HG03378 (cell line): ENCODE results near the gene MISP.
A peak's percentile ranks its signal among the peaks of the same experiment; 100 is the strongest.

Experiments used
- ATAC-seq: cut with Tn5 transposase; IDR thresholded peaks from one replicate; pipeline ENCODE4 v1.9.1; 2021; ENCODE audit warnings: mild to moderate bottlenecking, moderate library complexity; ENCODE audit not compliant: unreplicated experiment

MISP gene

DNA sequence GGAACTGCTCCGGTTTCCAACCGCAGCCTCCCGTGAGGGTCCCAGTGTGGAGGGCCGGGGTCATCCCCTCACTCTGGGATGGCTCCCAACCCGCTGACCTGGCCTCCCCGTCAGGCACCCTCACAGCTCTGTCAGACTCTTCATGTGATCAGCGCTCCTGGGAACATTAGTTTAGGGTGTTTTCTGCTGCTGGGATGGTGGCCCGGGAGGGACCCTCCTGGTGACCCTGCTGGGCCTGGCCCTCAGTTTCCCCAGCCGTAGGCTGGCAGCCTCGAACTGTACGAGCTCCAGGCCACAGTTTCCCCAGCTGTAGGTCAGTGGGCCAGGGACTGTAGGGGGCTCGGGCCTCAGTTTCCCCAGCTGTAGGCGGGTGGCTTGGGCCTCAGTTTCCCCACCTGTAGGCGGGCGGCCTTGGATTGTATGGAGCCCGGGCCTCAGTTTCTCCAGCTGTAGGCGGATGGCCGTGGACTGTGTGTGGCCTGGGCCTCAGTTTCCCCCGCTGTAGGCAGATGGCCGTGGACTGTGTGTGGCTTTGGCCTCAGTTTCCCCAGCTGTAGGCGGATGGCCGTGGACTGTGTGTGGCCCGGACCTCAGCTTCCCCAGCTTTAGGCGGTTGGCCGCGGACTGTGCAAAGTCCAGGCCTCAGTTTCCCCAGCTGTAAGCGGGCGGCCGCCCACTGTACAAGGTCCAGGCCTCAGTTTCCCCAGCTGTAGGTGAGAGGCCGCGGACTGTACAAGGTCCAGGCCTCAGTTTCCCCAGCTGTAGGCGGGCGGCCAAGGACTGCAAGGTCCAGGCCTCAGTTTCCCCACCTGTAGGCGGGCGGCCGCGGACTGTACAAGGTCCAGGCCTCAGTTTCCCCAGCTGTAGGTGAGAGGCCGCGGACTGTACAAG is 45.0 kb downstream of the MISP start:
- no peak for ATAC-seq

DNA sequence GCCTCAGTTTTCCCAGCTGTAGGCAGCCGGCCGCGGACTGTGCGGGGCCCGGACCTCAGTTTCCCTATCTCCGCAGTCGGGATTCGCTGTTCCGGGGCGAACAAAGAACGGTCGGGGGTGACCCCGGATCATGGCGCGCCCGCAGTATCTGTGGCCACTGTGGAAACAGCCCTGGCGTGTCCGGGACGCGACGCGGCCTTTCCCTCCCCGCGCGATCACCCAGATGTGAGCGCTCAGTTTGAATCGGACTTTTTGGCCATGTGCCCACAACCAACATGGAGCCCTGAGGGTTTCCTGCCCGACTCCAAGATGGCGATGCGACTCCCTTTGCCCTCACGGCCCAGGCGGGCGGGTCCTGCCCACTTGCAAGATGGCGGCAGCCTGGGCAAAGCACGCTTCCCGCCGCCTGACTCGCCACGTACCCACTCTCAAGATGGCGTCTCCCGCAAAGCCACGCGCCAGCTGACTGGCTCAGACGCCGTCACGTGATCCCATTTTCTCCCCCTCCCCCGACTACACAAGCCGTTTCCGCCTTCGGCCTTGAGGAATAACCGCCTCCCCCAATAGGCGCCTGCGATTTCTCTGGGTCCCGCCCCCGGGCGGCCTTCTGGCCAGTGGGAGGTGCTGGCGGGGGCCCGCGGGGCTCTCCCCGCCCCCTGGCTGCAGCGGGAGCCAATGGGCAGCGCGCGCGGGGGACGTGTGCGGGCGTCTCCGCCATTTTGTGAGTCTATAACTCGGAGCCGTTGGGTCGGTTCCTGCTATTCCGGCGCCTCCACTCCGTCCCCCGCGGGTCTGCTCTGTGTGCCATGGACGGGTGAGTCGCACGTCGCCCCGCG is 46.0 kb downstream of the MISP start, which contains the start of gene PTBP1:
TSS of gene PTBP1 (plus strand) at position 761 of the 836 bp plus-strand sequence. CDS start at position 807, 46 bp downstream.
- peak; percentile 72 for ATAC-seq

DNA sequence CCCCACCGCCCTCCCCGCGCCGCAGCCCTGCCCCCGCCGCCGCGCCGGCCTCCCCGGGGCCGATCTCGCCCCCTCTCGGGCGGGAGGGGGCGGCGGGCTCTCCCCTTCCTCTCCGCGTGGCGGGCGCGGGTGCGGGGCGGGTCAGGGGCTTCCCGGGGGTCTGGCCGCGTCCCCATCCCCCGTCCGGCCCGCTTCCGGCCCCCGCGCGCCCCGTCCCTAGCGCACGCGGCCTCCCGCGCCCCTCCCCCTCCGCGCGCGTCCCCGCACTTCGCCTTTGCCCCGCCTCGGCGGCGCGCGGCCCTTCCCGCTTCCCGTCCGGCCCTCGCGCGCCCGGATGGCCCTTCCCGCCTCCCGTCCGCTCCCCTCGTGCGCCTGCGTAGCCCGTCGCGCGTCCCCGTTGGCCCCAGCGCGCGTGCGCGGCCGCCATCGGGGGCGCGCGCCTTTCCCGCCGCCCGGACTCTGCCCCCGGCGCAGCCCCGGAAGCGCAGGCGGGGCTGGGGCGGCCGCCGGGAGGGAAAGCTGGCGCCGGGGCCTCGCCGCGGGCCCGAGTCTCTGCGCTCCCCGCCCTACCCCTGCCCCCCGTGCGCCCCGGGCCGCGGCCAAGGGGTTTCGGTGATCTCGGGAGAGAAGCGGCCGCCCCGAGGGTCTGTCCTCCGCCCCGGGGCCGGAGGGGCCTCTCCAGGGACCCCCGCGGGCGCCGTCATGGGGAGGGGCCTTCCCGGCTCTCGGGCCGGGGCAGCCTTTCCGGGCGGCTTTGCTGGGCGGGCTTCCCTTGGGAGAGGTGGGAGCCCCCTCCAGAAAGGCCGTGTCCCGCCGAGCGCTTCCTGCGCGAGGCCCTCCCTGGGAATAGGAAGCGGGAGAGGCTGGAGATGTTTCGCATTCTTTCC is 46.9 kb downstream of the MISP start:
- no peak for ATAC-seq

DNA sequence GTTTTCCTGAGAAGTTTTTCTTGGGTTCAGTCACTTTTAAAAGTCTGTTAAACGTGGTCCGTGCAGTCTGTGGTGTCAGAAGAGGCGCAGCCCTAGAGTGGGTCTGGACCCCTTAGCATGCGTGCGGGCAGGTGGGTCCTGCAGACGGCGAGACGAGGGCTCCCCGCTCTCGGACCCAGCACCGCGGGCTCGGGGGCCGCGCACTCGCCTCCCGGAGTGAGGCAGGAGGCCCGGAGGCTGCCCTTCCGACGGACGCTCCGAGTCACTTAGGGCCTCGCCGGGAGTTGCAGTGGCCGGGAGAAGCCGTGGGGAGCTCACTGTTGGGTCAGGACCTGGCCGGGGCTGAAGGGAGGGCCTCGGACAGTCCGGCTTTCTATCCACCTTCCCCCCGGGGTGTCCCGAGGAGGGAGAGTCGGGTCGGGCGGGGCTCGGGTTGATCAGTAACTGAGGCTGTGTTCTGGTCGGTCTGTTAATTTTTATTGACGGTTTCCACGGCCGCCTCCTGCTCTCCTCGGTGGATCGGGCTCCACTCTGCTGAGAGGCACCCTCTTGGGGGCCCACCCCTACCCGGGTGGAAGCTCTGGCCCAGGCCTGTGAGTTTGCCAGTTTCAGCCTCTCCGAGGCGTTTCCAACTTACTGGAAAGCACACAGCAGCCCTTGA is 47.6 kb downstream of the MISP start:
- ATAC-seq = no peak

DNA sequence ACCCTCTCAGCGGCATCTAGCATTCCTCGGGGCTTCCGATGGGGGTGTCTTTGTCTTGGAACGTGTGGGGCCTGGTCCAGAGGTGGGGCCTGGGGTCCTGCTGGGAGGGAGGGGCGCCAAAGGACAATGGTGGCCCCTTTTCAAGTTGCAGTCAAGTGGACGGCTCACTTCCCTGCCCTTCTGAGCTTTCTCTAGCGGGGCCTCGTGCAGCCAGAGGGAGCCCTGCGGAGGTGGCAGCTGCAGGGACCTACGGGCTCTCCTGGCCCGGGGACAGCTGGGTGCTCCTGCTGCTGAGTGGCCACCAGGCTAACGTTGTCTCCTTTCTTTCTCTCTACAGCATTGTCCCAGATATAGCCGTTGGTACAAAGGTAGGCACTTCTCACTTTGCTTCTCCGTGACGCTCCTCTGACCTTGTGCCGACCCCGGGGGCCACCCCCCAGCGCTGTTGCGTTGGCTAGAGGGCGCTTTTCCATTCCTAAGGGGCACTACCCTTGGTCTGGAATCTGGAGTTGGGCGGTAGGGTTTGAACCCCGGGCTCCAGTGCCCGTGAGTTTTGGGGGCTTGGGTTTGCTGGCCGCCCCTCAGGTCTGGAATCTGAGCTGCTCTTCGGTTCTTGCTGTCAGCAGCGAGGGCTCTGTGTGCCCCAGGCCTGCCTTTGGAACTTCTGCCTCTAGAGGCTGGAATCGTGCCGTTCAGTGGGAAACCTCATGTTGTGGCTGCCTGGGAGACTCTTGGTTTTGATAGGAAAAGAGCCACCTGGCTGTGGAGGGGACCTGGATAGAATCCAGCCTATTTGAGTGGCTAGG is 48.4 kb downstream of the MISP start:
- no peak for ATAC-seq

DNA sequence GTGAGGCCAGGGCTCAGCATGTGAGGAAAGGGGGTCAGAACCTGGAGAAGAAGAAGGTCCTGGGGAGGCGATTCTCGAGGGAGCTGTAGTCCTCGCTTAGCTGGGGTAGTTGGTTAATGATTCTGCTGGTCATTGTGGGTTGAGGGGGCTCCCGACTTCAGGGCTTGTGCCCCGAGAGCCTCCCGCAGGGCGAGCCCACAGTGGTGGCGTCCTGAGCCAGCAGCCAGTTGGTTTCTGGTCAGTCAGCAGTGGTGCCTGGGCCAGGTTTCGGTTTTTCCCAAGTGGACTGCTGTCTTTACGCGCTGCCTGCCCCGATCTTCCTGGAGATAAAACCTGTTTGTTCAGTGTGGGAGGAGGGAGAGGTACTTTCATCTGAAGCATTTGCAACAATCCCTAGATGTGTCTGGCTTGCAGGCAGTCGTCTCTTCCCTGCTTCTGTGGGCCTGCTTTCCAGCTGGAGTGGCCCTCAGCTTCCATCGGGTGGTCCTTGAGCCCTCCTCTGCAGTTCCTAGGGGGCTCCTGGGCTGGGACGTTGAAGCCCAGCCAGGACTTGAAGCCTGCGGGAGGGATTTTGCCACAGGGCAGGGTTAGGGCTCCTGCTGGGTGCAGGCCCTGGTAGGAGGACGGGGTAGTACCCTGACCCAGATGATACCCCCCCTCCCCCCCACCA is 49.6 kb downstream of the MISP start:
- no peak for ATAC-seq

DNA sequence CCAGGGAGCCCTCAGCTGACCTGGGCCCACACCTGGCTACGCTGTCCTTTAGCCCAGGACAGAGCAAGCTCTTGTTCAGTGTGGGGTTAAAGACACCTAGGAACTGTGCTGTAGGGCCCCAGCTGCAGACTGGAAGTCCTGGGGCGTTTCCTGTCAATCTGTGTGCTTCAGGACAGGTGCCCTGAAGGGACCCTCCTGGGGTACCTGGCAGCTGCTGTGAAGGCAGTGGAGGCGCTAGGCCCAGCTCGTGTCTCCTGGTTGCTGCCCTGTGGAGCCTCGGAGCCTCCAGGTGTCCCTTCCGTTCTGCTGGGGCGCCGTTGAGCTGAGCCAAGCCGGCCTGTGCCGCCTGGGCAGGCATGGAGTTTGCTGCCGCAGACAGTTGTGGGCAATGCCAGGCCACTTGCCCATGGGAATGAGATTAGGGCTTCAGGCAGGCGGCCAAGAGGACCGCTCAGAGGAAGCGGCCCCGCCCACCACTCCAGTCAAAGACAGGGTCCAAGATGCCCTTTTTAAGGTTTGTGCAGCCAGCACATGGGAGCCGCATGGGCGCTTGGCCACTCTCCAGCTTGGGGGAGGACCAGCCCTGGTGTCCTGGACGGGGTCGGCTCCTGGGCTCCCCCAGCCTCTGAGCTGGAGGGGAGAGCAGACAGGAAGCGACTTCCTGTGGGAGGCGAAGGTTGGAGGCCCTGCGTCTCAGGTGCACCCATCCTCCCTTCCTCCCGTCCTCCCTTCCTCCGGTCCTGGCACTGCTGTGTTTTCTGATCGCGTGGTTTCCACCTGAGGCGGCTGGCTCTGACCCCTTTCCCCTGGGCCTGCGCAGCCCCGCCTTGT is 50.3 kb downstream of the MISP start:
- ATAC-seq = no peak

DNA sequence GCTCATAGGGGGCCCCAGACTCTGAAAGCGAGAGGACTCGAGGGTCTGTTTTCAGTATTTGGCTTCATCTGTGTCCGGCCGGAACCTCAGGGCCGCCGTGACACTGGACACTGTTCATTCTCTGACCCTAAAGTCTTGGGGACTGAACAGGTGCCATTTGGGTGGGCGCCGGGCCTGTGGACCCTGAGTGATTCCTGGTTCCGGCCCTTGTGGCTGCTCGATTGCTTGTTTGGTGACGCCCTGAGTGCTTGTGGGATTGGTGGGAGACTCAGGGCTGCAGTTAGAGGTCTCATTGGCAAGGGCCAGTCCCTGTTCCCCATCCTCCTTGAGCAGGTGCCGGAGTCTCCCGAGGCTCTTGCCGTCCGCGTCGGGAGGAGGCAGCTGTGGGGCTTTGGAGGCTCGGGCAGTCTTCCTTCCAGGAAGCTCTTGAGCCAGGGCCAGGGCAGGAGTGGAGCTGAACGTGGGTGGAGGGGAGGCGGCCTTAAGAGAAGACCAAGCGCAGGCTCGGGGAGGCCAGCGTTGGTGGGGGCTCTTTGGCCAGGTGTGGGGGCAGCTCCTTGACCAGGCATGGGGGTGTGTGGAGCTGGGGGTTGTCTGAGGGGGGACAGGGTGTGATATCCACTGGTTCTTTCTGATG is 51.1 kb downstream of the MISP start:
- no peak for ATAC-seq

DNA sequence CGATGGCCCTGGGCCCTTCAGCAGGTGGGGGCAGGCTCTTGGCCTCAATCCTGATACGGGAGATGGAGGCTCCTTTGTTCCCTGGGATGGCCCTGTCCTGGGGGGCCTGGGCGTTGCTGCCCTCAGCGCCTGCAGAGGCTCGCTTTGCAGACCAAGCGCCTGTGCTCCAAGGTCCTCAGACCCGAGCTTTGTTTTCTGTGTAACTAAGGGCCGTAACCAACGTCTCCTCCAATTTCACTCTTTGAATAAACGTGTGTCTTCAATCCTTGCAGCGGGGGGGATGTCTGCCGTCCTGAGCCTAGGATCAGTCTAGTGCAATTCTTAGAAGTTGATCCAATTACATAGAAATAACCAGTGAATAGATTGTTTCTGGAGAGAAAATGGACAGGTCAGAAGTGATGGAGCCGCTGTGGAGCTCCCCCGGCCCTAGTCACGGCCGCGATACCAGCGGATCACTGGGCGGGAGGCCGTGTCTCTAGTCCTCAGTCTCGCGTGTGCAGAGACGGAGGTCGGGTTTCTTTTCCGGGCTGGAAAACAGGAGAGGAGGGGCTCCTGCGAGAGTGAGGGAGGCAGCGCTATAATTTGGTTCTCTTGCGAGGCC is 51.7 kb downstream of the MISP start:
- ATAC-seq = no peak

DNA sequence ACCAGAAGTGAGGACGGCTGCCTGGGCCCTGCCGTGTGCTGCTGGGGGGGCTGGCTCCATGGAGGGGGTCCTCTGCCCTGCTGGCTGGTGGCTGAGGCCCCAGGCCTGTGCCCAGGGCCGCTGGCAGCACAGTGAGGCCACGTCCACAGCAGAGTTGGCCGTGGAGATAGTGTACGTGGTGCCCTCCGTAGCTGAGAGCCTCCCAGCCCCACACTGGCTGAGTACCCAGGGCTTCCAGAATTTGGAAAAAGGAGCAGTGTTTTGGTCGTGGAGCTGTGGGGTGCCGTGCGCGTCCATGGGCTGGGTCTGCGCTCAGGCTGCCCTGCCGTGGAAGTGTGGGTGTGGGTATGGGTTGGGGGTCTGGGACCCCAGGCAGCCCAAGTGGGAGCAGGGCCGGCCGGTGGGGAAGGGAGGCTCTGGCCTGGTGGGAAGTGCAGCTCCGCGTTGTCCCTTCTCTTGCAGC is 52.2 kb downstream of the MISP start:
- ATAC-seq = no peak

DNA sequence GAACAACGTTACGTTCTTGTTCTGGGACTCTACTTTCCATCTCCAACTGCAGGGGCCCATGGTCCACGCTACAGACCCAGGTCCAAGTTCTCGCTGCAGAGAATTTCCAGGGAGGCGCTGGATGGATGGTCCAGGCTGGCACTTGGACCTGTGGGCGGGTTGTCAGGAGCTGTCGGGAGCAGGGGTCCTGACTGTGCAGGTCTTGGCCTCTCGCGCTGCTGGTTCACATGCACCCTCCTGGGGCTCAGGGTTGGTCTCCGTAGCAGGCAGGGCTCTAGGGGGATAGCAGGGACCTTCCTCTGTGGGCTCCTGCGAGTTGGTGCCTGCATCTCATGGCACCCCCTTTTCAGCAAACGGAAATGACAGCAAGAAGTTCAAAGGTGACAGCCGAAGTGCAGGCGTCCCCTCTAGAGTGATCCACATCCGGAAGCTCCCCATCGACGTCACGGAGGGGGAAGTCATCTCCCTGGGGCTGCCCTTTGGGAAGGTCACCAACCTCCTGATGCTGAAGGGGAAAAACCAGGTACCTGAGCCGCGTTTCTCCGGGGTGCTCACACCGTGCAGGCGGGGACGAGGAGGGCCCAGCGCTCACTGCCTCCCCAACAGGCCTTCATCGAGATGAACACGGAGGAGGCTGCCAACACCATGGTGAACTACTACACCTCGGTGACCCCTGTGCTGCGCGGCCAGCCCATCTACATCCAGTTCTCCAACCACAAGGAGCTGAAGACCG is 52.9 kb downstream of the MISP start:
- no peak for ATAC-seq

DNA sequence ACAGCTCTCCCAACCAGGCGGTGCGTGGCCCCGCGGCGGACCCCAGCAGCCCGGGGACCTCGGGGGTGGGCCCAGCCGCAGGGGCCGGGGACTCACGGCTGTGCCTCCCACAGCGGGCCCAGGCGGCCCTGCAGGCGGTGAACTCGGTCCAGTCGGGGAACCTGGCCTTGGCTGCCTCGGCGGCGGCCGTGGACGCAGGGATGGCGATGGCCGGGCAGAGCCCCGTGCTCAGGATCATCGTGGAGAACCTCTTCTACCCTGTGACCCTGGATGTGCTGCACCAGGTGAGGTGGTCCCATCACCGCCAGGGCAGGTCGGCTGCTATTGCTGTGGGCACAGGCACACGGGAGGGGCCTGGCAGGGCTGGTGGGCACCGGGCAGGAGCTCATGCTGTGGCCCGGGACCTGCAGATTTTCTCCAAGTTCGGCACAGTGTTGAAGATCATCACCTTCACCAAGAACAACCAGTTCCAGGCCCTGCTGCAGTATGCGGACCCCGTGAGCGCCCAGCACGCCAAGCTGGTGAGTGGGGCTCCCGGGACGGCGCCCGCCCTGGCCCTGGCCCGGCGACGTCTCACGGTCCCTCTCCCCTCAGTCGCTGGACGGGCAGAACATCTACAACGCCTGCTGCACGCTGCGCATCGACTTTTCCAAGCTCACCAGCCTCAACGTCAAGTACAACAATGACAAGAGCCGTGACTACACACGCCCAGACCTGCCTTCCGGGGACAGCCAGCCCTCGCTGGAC is 53.7 kb downstream of the MISP start:
- no peak for ATAC-seq

DNA sequence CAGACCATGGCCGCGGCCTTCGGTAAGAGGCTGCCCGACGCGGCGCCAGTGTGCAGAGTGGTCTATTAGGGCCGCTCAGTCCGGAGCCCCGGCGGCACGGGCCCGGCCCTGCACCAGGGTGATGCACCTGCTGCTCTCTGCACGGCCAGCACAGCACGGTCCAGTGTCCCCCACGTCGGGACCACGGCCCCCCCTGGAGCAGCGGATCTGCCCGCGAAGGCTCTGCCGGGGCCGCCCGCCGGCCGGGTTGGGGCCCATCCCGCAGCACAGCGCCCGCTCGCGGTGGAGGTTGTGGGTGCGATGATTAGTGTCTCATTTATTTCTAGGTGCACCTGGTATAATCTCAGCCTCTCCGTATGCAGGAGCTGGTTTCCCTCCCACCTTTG is 54.2 kb downstream of the MISP start:
- ATAC-seq = no peak

DNA sequence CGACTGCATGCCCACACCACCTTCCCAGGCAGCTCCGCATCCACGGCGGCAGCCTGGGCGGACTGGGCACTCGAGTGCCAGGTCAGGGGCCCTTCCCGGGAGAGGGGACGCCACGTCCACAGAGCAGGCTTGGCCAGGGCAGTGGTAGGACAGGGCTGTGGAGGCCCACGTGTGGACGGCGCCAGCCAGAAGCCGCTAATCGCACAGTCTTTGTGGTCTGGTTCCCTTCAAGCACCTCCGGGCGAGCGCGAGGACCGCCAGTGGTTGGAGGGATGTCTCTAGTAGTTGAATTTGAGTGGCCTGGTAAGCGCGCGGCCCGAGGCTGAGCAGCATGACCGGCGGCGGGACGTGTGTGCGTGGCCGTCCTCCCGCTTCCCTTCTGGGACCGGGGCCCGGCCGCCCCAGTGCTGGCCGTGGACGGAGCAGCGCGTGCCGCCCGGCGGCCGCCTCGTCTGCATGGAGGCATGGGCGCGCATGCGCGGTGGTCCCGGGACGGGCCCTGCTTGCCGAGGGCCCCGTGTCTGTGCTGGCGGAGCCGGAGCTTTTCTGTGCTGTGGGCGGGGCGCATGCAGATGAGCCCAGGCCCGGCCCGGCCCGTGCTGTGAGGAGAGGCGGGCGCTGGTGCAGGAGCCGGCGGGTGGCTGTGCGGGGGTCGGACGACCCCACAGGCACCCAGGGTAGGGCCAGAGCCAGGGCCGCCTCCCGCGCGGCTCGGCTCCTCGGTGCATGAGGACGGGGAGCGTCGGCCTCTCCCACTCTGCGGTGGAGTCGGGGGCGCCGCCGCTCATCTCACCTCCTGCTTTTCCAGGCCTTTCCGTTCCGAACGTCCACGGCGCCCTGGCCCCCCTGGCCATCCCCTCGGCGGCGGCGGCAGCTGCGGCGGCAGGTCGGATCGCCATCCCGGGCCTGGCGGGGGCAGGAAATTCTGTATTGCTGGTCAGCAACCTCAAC is 55.0 kb downstream of the MISP start:
- ATAC-seq = no peak
